Upper lobe of left lung (tissue), 4 donors: ENCODE results near the gene FRAS1.

Source experiments
- CTCF ChIP-seq, 6 experiments: fragments of 450-650 bp in 4 of 6; fragments of 200-600 bp in 2 of 6; sonication (generic) in 2 of 6; IDR thresholded peaks; one replicate each; pipeline ENCODE4 v1.5.1; 2016 to 2019; ENCODE audit warnings: antibody characterized with exemption in 6 of 6
- EP300 ChIP-seq, 4 donors: sonication (generic); formaldehyde crosslinking; IDR thresholded peaks; one replicate each; pipeline ENCODE4 v1.5.1; 2017; ENCODE audit warnings: antibody characterized with exemption in 4 of 4, control low read depth in 2 of 4
- POLR2A ChIP-seq, 4 donors: fragments of 450-650 bp; IDR thresholded peaks; one replicate each; pipeline ENCODE4 v1.5.1; 2016 to 2017; ENCODE audit warnings: antibody characterized with exemption in 4 of 4, mild to moderate bottlenecking in 2 of 4
- POLR2AphosphoS5 ChIP-seq, 2 donors: sonication (generic); formaldehyde crosslinking; IDR thresholded peaks; one replicate each; pipeline ENCODE4 v1.5.1; 2017; ENCODE audit warnings: antibody characterized with exemption in 2 of 2

DNA sequence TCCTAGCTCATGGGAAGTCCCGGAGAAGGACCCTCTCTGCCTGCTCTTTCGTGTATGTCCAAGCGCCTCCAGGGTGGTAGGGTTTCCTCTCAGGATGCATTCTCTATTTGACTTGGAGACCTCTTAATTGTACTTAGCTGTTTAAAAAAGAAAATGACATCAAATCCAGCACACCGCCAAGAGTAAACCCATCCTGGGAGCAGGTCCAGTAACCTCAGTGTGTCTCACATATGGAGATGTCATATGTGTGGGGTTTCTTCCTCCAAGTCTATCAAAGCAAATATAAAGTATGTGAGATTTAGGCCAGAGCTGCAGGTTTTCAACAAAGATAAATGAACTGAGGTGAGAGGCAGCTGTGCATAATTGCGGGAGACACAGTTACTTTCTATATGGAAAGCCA is 285.0 kb downstream of the FRAS1 start:
- TF ChIP-seq CTCF (IDR thresholded peaks at IDR 0.05) (no peak), POLR2AphosphoS5 (IDR thresholded peaks at IDR 0.05) (no peak), EP300 (IDR thresholded peaks at IDR 0.05) (no peak), POLR2A (IDR thresholded peaks at IDR 0.05) (no peak)
